ENCODE results near the gene TAP1.
A peak's percentile ranks its signal among the peaks of the same experiment; 100 is the strongest.
"Not testable (repeated sequence)": the region's sequence is repeated elsewhere in the genome, so short reads cannot be mapped to it uniquely, and the experiment has no call there.

Gene TAP1, protein sequence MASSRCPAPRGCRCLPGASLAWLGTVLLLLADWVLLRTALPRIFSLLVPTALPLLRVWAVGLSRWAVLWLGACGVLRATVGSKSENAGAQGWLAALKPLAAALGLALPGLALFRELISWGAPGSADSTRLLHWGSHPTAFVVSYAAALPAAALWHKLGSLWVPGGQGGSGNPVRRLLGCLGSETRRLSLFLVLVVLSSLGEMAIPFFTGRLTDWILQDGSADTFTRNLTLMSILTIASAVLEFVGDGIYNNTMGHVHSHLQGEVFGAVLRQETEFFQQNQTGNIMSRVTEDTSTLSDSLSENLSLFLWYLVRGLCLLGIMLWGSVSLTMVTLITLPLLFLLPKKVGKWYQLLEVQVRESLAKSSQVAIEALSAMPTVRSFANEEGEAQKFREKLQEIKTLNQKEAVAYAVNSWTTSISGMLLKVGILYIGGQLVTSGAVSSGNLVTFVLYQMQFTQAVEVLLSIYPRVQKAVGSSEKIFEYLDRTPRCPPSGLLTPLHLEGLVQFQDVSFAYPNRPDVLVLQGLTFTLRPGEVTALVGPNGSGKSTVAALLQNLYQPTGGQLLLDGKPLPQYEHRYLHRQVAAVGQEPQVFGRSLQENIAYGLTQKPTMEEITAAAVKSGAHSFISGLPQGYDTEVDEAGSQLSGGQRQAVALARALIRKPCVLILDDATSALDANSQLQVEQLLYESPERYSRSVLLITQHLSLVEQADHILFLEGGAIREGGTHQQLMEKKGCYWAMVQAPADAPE

DNA sequence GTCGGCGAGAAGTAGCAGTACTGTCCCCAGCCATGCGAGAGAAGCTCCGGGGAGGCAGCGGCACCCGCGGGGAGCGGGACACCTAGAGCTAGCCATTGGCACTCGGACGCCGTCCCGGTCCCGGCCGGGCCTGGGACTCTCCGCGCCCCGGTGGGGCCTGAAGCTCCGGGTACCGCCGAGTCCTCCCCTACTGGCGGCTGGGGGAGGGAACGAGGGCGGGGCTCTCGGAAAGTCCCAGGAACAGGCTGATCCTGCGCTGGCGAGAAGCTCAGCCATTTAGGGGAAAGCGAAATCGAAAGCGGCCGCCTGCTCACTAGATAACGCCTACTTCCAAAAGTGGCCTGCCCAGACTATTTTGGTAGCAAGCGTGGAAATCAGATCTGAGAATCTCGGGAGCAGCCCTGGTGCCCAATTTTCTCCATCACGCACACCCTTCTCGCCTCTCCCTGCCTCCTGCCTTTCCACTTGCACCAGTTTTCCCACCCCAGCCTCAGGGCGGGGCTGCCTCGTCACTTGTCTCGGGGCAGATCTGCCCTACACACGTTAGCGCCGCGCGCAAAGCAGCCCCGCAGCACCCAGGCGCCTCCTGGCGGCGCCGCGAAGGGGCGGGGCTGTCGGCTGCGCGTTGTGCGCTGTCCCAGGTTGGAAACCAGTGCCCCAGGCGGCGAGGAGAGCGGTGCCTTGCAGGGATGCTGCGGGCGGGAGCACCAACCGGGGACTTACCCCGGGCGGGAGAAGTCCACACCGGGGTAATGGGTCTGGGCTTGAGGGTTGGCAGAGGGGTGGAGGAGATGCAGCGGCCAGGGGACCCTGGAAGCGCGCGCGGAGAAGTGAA is at the start of gene TAP1, which contains the start of gene PSMB9:
Gene TAP1 (minus strand): TSS at position 164 of the 835 bp plus-strand sequence. CDS start 68 bp downstream, at position 96.
Gene PSMB9 (plus strand): TSS at position 652 of the 835 bp plus-strand sequence. CDS start 38 bp downstream, at position 690.
- peak; percentile 93 to 96 for DNase-seq (ENCODE audit: low read depth in 2 of 2, low spot score in 1 of 2)

DNA sequence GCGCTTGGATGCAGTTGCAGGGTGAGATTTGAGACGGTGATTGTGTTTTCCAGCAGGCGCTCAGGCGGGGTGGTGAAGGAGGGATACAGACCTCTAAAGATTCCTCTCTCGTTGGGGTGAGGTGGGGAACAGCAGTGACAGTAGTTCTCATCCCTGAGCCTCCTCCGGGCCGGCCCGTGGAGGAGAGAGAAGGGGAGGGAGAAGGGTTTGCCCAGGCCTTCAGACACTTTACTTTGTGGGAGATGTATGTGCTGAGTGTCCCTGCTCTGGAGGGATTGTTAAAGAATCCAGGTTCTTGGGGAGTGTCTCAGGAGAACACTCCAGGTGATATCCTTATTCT is 41.5 kb upstream of the TAP1 start:
- no peak for DNase-seq (ENCODE audit: low read depth in 2 of 2, low spot score in 1 of 2)

DNA sequence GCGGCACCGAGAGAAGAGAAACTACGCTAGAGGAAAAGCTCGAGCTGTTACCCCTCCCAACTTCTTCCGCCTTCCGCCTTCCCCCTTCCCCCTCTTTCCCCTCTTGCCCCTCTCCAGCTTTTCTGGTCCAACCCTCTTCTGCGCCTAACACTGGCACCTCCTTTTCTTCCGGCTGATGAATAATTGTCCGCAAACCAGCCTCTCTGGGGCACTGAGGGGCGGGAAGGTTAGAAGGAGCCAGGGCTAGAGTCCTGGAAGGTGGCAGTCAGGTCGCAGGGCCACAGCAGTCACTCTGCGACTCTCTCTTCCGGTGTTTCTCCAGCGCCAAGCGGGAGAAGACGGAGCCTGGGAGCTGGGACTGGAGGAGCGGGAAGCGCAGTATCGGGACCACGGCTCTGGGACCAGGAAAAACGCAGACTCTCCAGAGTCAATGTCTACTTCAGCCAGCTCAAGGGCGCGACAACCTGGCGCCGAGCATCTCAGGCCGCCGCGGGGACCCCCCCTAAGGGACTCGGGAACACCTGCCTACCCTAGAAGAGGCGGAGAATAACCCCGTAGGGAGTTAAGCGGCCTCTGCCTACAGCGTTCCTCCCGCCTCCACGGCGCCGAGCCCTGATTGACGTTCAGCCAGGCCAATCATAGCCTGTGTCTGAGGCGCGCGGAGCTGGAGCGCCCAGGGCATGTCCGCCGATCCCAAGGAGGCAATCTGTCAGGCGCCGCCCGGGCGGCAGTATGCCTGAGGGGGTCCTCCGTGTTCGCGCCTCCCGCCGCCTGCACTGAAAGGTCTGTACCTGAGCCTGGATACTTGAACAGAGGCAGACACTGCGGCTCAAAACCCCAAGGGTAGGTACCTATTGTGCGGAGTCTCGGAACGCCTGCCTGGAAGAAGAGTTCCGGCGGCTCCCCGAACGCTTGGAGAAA is 40.8 kb upstream of the TAP1 start:
- DNase-seq (ENCODE audit: low read depth in 2 of 2, low spot score in 1 of 2) = peak; percentile 78 to 94

DNA sequence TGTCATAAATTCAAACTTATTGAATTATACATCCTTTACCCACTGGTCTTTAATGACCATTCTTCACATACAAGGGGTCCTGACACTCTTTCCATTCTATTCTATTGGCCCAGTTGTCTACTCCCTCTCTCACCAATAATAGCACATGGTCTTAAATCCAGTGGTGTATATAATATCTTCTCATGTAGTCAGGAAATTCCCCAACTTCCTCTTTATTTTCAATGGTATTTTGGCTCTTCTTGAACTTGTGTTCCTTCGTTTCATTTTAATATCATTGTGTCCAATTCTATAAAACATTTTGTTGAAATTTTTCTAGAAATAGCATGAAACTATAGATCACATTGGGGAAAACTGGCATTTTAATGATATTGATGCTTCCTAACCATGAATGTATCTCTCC is 37.3 kb upstream of the TAP1 start:
- no peak for DNase-seq (ENCODE audit: low read depth in 2 of 2, low spot score in 1 of 2)

DNA sequence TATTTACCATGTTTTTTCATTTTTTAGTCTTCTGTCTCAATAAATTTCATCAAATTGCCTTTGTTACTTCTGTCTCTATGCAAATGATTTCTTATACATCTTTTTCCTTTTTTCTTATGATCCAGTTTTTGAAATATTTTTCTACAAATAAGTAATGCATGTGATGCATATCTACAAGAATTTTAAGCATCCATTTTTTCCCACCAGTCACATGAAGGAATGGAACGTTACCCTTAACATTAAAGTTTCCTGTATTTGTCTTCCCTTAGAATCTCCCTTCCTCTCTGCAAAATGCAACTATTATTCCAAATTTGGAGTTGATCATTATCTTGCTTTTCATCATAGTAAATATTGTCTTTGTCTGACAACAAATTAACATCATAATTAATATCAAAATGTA is 36.0 kb upstream of the TAP1 start:
- no peak for DNase-seq (ENCODE audit: low read depth in 2 of 2, low spot score in 1 of 2)

DNA sequence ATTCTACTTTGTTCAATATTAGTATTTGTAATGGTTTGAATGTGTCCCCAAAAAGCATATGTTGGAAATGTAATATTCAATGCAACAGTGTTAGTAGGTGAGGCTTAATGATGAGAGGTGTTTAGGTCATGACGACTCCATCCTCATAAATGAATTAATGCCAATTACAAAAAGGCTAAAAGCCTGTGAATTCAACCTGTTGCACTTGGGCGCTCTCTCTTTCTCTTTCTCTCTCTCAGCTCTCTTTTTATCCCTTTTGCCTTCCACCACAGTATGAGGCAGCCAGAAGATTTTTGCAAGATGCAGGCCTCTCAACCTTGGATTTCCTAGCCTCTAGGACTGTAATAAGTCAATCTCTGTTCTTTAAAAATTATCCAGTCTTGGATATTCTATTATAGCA is 35.1 kb upstream of the TAP1 start:
- no peak for DNase-seq (ENCODE audit: low read depth in 2 of 2, low spot score in 1 of 2)

DNA sequence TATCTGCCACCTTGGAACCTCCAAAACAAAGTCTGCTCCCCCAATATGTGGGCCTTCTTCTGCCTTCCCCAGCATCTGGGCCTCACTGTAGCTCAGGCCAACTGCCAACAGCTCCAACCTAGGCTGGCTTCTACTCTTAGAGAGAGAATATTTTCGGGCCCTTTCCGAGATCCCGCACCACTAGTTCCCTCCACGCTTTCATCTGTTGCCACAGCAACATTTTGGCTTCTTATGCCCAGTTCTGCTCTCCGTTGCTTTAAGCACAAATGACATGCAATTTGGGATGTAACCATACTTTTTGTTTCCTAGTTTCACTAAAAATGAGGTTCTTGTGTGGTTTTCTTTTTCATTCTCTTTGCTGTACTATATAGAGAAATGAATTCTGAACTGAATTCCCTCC is 34.1 kb upstream of the TAP1 start:
- DNase-seq (ENCODE audit: low read depth in 2 of 2, low spot score in 1 of 2) = no peak

DNA sequence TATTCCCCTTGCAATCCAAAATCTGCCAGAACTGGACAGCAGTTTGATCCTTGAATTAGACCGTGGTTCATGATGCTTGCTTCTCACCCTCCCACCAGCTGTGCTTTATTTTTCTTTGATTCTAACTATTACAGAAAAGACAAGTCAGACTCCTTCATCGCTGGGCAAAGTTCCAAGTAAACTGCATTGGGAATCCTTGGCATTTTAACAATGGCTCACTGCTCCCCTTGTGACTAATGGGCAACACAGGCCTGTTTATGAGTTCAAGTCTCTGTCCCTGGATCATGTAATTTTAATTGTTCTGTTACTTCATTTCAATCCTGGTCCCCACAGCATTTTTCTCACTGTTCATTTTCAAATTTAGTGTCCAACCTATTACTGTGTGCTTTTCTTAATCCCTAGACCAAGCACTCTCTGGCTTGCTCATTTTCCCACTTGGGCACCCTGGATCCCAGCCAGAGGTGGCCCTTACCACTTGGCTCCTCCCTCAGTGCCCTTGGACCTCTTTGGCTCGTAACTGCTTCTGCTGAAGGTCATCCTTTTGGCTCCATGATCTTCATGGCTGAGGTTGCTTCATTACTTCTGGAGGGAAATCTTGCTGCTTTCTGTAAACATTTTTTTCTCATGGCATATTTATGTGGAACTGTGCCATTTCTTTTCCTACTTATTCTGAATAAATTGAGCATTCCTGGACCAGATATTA is 33.3 kb upstream of the TAP1 start:
- no peak for DNase-seq (ENCODE audit: low read depth in 2 of 2, low spot score in 1 of 2)

DNA sequence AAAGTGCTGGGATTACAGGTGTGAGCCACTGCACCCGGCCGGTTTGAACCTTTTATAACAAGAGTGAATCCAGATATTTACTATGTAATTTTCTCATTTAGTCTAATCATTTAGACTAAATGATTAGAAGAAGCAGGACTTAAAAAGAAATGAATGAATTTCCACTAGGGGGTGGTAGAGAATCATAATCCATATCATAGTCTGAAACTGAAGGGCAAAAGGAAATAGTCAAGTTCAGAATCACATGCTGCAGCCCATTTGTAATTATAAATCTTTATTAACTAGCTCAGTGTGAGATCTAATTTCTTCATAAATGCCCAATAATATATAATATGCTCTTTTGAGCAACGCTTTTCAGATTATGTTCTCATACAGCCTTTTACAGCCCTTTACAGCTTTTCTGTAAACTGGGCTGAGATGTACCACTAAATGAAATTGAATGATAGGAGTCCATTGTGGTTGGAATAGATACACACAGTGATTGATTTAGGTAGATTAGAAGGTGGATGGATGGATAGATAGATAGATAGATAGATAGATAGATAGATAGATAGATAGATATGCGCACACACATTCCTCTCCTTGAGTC is 32.3 kb upstream of the TAP1 start:
- DNase-seq (ENCODE audit: low read depth in 2 of 2, low spot score in 1 of 2) = no peak

DNA sequence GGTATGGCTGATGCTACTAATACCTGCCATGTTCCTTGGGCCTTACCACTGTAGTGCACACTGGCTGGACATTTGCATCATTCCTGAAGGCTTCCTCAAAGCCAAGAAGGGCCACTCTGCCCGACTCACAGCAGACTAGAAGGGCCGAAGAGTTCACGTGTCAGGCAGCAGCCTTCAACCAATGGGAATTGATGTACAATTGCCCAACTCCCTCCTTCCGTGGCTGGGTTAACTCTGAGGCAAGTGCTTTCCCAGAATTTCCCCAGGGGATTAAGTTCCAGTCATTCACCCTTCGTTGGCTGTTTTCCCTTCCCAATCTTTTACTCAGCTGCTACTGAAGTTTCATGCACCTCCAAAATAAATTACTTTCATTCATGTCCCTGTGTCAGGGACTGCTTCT is 30.3 kb upstream of the TAP1 start:
- no peak for DNase-seq (ENCODE audit: low read depth in 2 of 2, low spot score in 1 of 2)

DNA sequence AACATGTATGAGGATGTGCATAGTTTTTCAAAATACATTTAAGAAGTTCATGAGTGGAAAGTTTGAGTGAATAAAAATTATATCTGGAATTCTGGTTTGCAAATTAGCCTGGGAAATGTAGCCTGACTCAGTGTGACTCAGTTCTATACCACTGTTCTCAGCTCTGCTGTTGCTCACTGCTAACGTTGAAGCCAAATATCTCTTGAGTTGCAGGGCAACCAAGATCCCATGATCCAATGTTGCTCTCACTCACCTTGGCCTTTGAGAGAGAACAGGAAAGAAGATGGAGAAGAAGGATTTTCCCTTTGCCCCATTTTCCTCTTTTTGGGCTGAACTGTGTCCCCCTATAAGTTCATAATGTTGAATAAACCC is 29.4 kb upstream of the TAP1 start:
- no peak for DNase-seq (ENCODE audit: low read depth in 2 of 2, low spot score in 1 of 2)

DNA sequence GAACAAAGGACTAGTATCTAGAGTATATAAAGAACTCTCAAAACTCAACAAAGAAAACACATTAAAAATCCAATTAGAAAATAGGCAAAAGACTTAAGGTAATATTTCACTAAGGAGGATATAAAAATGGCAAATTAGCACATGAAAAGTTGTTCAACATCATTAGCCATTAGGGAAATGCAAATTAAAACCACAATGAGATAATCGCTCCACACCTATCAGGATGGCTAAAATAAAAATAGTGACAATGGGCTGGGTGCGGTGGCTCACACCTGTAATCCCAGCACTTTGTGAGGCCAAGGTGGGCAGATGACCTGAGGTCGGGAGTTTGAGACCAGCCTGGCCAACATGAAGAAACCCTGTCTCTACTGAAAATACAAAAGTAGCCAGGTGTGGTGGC is 27.5 kb upstream of the TAP1 start:
- not testable (repeated sequence) for DNase-seq (ENCODE audit: low read depth in 2 of 2, low spot score in 1 of 2)

DNA sequence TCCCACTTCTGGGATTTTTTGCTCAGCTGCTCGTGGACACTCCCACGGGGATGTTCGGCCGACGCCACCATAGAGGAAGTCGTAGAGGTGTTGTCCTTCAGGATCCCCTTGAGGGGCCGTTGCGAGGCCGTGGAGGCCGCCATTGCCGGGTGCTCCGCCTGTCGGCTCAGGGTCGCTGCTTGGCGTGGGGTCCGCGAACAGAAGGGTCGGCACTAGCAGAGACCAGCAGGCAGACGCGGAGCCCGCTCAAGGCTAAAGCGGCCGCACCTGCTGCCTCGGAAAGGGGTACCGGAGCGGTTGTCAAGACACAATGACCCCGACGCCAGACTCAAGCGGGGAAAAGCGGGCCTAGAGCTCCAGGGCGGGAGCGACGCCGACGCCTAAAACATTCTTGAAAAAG is 26.2 kb upstream of the TAP1 start:
- DNase-seq (ENCODE audit: low read depth in 2 of 2, low spot score in 1 of 2) = no peak

DNA sequence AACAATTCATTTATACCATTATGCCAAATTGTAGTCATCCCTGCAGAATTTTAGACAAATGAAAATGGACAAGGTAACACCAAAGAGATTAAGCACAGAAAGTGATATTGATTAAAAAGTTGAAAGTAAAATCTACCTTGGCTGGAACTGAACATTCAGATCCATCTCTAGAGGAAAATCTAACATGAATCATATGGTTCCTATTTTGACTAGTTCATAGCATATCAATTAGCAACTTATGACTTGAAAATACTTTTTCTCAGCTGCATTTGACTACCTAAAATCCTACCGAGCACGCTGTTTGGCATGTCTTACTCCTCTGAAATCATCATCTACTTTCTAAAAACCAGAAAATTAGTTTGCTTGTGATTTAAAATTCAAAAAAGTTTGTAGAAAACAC is 23.1 kb upstream of the TAP1 start:
- no peak for DNase-seq (ENCODE audit: low read depth in 2 of 2, low spot score in 1 of 2)

DNA sequence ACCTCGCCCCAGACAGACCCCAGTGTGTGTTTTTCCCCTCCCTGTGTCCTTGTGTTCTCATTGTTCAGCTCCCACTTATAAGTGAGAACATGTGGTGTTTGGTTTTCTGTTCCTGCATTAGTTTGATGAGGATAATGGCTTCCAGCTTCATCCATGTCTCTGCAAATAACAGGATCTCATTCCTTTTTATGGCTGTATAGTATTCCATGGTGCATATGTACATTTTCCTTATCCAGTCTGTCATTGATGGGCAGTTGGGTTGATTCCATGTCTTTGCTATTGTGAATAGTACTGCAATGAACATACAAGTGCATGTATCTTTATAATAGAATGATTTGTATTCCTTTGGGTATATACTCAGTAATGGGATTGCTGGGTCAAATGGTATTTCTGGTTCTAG is 20.4 kb upstream of the TAP1 start:
- not testable (repeated sequence) for DNase-seq (ENCODE audit: low read depth in 2 of 2, low spot score in 1 of 2)

DNA sequence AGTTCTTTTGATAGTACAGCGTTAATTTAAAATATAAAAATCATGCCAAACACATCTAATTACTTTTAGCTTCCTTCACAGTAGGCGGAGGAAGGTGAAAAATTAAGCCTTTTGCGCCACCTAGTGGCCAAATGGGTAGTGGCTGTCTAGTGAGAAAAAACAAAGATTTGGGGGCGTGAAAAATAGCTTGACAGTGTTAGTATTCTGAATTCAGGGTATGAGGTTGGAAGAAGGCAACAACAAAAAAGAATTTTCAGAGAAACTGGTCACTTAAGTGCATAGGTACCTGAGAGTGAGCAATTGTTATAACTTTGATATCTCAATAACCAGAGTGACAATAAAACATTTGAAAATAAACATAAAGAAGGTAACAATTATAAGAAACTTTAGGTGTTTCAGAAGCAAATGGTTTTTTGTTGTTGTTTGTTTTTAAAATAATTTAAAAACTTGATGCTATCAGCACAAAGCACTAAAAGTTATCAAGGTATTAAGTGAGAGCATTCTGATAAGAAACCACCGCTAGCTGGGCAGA is 14.8 kb upstream of the TAP1 start:
- peak; percentile 64 to 93 for DNase-seq (ENCODE audit: low read depth in 2 of 2, low spot score in 1 of 2)

DNA sequence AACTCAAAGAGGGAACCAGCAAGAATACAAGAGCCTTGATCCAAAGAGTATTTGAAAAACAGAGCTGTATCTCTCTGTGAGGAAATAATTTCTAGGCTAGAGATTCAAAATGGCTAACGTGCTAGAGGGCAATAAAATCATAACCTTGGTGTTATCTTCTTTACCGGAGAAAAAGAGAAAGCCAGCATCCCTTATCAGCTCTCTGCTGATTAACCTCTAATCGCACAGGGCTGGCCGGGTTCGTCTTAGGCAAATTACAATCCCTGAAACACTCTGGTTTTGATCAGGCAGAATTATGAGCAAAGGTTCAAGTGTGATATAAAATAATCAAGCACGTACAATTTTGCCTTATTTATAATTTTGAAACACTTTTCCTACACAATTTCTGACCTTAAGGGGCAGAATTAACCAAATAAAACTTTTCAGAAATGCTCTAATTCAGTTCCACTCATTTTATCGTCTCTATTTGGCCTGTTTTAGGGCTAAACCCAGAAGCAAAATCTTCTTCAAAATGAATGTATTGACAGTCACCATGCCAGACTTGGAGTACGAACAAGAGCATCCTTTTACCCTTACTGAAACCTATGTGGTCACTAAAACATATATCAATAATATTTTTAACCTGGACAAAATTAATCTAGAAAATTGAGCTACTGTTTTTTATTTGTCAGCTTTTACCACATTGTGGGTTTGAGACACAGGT is 14.2 kb upstream of the TAP1 start:
- DNase-seq (ENCODE audit: low read depth in 2 of 2, low spot score in 1 of 2) = no peak

DNA sequence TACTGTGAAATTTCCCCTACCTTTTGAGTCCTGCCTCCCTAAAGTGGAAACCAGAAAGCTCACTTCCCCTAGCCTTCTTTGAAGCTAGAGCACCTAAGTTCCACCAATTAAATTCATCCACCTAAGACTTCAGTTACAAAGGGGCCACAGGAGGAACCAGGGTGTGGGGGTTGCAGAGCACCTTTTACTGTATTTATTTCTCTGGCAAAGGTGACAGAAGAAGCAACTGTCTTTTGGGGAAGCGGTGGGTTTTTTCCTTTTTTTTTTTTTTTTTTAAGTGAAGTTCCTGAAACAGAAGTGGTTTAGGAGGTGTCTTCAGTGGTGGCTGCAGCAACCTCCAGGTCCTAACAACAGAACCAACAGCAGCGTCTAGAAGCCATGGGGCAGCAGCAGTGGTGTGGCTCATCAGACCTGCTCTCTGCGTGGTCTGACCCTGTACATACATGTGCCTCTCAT is 13.5 kb upstream of the TAP1 start:
- no peak for DNase-seq (ENCODE audit: low read depth in 2 of 2, low spot score in 1 of 2)
